Neutrophil (primary cell): Measurements from ENCODE around the gene BNC2.

Experiments
- H3K27ac ChIP-seq: fragments of 200-600 bp; sonication (generic); 2 replicates; pipeline ENCODE4 v1.5.1; 2016; ENCODE audit warnings: mild to moderate bottlenecking, moderate library complexity
- H3K27me3 ChIP-seq: fragments of 200-600 bp; sonication (generic); 2 replicates; pipeline ENCODE4 v1.6.0; 2016; ENCODE audit warnings: mild to moderate bottlenecking
- H3K36me3 ChIP-seq: fragments of 200-600 bp; sonication (generic); 2 replicates; pipeline ENCODE4 v1.5.1; 2017
- H3K4me1 ChIP-seq, 2 experiments: fragments of 200-600 bp in 1 of 2; sonication (generic) in 1 of 2; 1 replicate in 1 of 2; 2 replicates in 1 of 2; pipeline versions ENCODE4 v1.5.1 to v1.6.1; 2013 to 2016; ENCODE audit warnings: low read depth in 1 of 2, low read length in 1 of 2, mild to moderate bottlenecking in 1 of 2, moderate library complexity in 1 of 2; ENCODE audit not compliant: control insufficient read depth in 1 of 2, insufficient read depth in 1 of 2
- H3K4me3 ChIP-seq, 2 experiments: fragments of 200-600 bp in 1 of 2; sonication (generic) in 1 of 2; 1 replicate in 1 of 2; 2 replicates in 1 of 2; pipeline ENCODE4 v1.5.1; 2013 to 2016; ENCODE audit warnings: low read depth in 1 of 2, low read length in 1 of 2, mild to moderate bottlenecking in 1 of 2, moderate library complexity in 1 of 2
- H3K9me3 ChIP-seq: fragments of 200-600 bp; sonication (generic); 2 replicates; pipeline ENCODE4 v1.5.1; 2016
- CTCF ChIP-seq: fragments of 200-600 bp; sonication (generic); IDR thresholded peaks from 2 replicates; pipeline ENCODE4 v1.5.1; 2016; ENCODE audit warnings: antibody characterized with exemption

BNC2 gene

GRCh38 chr9:16618524-16618923 lies 251.9 kb downstream of the BNC2 start:
- Histone ChIP-seq H3K4me1 (no peaks in the 10 kb centered on the region), H3K9me3 (no peaks in the 10 kb centered on the region), H3K27ac (no peak overlapping the region), H3K27me3 (no peaks in the 10 kb centered on the region), H3K36me3 (no peaks in the 10 kb centered on the region), H3K4me3 (no peak overlapping the region)
- no peak for TF ChIP-seq CTCF

- H3K36me3 ChIP-seq, result no peaks in the 10 kb centered on the region
- H3K4me1 ChIP-seq, result no peaks in the 10 kb centered on the region
- no peaks in the 10 kb centered on the region for H3K9me3 ChIP-seq
- TF ChIP-seq CTCF, result no peak
- H3K4me3 ChIP-seq, result no peak overlapping the region
- no peaks in the 10 kb centered on the region for H3K27me3 ChIP-seq
- H3K27ac ChIP-seq, result no peak overlapping the region
Observed at GRCh38 chr9:16616686-16617085, 253.8 kb downstream of the BNC2 start.

GRCh38 chr9:16615451-16615850 lies 255.0 kb downstream of the BNC2 start:
- H3K36me3 ChIP-seq, result no peaks in the 10 kb centered on the region
- no peaks in the 10 kb centered on the region for H3K4me1 ChIP-seq
- H3K9me3 ChIP-seq, result no peaks in the 10 kb centered on the region
- no peak for TF ChIP-seq CTCF
- H3K27ac ChIP-seq, result no peak overlapping the region
- H3K27me3 ChIP-seq, result no peaks in the 10 kb centered on the region
- no peak overlapping the region for H3K4me3 ChIP-seq

- H3K27ac ChIP-seq, result no peak overlapping the region
- no peaks in the 10 kb centered on the region for H3K36me3 ChIP-seq
- H3K4me1 ChIP-seq, result no peaks in the 10 kb centered on the region
- no peaks in the 10 kb centered on the region for H3K27me3 ChIP-seq
- H3K9me3 ChIP-seq, result no peaks in the 10 kb centered on the region
- H3K4me3 ChIP-seq, result no peak overlapping the region
- TF ChIP-seq CTCF, result no peak
Observed at GRCh38 chr9:16613605-16614004, 256.9 kb downstream of the BNC2 start.

GRCh38 chr9:16613051-16613450 lies 257.4 kb downstream of the BNC2 start:
- no peaks in the 10 kb centered on the region for H3K4me1 ChIP-seq
- no peaks in the 10 kb centered on the region for H3K36me3 ChIP-seq
- H3K9me3 ChIP-seq, result no peaks in the 10 kb centered on the region
- no peaks in the 10 kb centered on the region for H3K27me3 ChIP-seq
- no peak for TF ChIP-seq CTCF
- H3K4me3 ChIP-seq, result no peak overlapping the region
- no peak overlapping the region for H3K27ac ChIP-seq

- Histone ChIP-seq H3K27ac (no peak overlapping the region), H3K27me3 (no peaks in the 10 kb centered on the region), H3K36me3 (no peaks in the 10 kb centered on the region), H3K4me3 (no peak overlapping the region), H3K4me1 (no peaks in the 10 kb centered on the region), H3K9me3 (no peaks in the 10 kb centered on the region)
- no peak for TF ChIP-seq CTCF
Observed at GRCh38 chr9:16612627-16613026, 257.8 kb downstream of the BNC2 start.
